Upper lobe of left lung (tissue), 6 donors: ENCODE data around the gene DPP10. TPM values are rescaled to one million over a fixed set of nuclear protein-coding genes. Genes with fewer than 3 reads are reported as not detected.

Experiments
- ATAC-seq, 2 donors: fragments of 200-7000 bp; cut with Tn5 transposase; one replicate each; pipeline ENCODE4 v1.9.1; 2022; ENCODE audit warnings: mild to moderate bottlenecking in 2 of 2, moderate library complexity in 2 of 2; ENCODE audit not compliant: low FRiP score in 2 of 2
- DNase-seq, 2 donors: peaks; one replicate each; pipeline ENCODE4 v3.0.0-alpha.2; 2019 to 2020
- H3K27ac ChIP-seq, 4 donors: fragments of 200-600 bp; sonication (generic); one replicate each; pipeline ENCODE4 v1.5.1; 2016 to 2019
- H3K27me3 ChIP-seq, 4 donors: fragments of 200-600 bp; sonication (generic); one replicate each; pipeline ENCODE4 v1.5.1; 2017 to 2019
- H3K36me3 ChIP-seq, 4 donors: fragments of 200-600 bp; sonication (generic); one replicate each; pipeline ENCODE4 v1.5.1; 2016 to 2019
- H3K4me1 ChIP-seq, 4 donors: fragments of 200-600 bp; sonication (generic); one replicate each; pipeline ENCODE4 v1.5.1; 2018 to 2019
- H3K4me3 ChIP-seq, 4 donors: fragments of 200-600 bp; sonication (generic); one replicate each; pipeline ENCODE4 v1.5.1; 2017 to 2019; ENCODE audit warnings: mild to moderate bottlenecking in 2 of 4, moderate library complexity in 1 of 4
- H3K9me3 ChIP-seq, 4 donors: fragments of 200-600 bp; sonication (generic); one replicate each; pipeline ENCODE4 v1.5.1; 2018 to 2019
- CTCF ChIP-seq, 6 experiments: fragments of 450-650 bp in 4 of 6; fragments of 200-600 bp in 2 of 6; sonication (generic) in 2 of 6; IDR thresholded peaks; one replicate each; pipeline ENCODE4 v1.5.1; 2016 to 2019; ENCODE audit warnings: antibody characterized with exemption in 6 of 6
- EP300 ChIP-seq, 4 donors: sonication (generic); formaldehyde crosslinking; IDR thresholded peaks; one replicate each; pipeline ENCODE4 v1.5.1; 2017; ENCODE audit warnings: antibody characterized with exemption in 4 of 4, control low read depth in 2 of 4
- POLR2A ChIP-seq, 4 donors: fragments of 450-650 bp; IDR thresholded peaks; one replicate each; pipeline ENCODE4 v1.5.1; 2016 to 2017; ENCODE audit warnings: antibody characterized with exemption in 4 of 4, mild to moderate bottlenecking in 2 of 4
- POLR2AphosphoS5 ChIP-seq, 2 donors: sonication (generic); formaldehyde crosslinking; IDR thresholded peaks; one replicate each; pipeline ENCODE4 v1.5.1; 2017; ENCODE audit warnings: antibody characterized with exemption in 2 of 2
- WGBS, 2 donors: methylation state at CpG; one replicate each; pipeline ENCODE4 v1.1.5; 2017 to 2018; 5-methylcytosine and 5-hydroxymethylcytosine counted together
- total RNA-seq, 6 donors: library from RNA; depleted of rRNA in 4 of 6; stranded (reverse); fragments of >200 nt in 4 of 6; gene quantifications; one replicate each; pipeline versions ENCODE4 v1.1.0 to v1.2.1, GENCODE V29; 2016 to 2021
- donor health status: DM: no; HTN: no; CAD: no; lungs with moderate emphysema.
- donor health status: DM: no; HTN: yes; CAD: no; lungs with severe emphysema.

The DPP10 gene
- total RNA-seq, 6 donors from 2014 or later: 0.46 to 1.7 (median 0.77) TPM; not detected in 2

- ATAC-seq (no peak), DNase-seq (peak in 1 of 2 donors; percentile 39)
- Histone ChIP-seq H3K4me3 (no peak overlapping the region), H3K27ac (no peak overlapping the region), H3K27me3 (no peaks in the 10 kb centered on the region), H3K9me3 (no peaks in the 10 kb centered on the region), H3K4me1 (no peaks in the 10 kb centered on the region), H3K36me3 (no peaks in the 10 kb centered on the region)
- WGBS, 2 donors: 43 to 63% methylated on average over 3 of the region's 3 CpGs
- TF ChIP-seq CTCF (IDR thresholded peaks at IDR 0.05) (no peak), EP300 (IDR thresholded peaks at IDR 0.05) (no peak), POLR2A (IDR thresholded peaks at IDR 0.05) (no peak), POLR2AphosphoS5 (IDR thresholded peaks at IDR 0.05) (no peak)
These were observed 592.4 kb downstream of the DPP10 start for GRCh38 chr2:115034801-115035200.

GRCh38 chr2:115036818-115037217 lies 594.4 kb downstream of the DPP10 start:
- H3K27ac ChIP-seq: no peak overlapping the region
- H3K27me3 ChIP-seq: no peaks in the 10 kb centered on the region
- H3K36me3 ChIP-seq: no peaks in the 10 kb centered on the region
- DNase-seq (no peak), ATAC-seq (no peak)
- H3K4me3 ChIP-seq: no peak overlapping the region
- H3K4me1 ChIP-seq: no peaks in the 10 kb centered on the region
- 59 to 66% methylated on average over 2 of the region's 2 CpGs for WGBS, 2 donors
- TF ChIP-seq POLR2A (IDR thresholded peaks at IDR 0.05) (no peak), CTCF (IDR thresholded peaks at IDR 0.05) (no peak)
- H3K9me3 ChIP-seq: no peaks in the 10 kb centered on the region

- TF ChIP-seq POLR2A (IDR thresholded peaks at IDR 0.05) (no peak), POLR2AphosphoS5 (IDR thresholded peaks at IDR 0.05) (no peak), CTCF (IDR thresholded peaks at IDR 0.05) (no peak), EP300 (IDR thresholded peaks at IDR 0.05) (no peak)
- no peak overlapping the region for H3K4me3 ChIP-seq
- H3K9me3 ChIP-seq: no peaks in the 10 kb centered on the region
- 37 to 66% methylated on average over 2 of the region's 2 CpGs for WGBS, 2 donors
- no peak overlapping the region for H3K27ac ChIP-seq
- DNase-seq (no peak), ATAC-seq (no peak)
- H3K4me1 ChIP-seq: no peaks in the 10 kb centered on the region
- no peaks in the 10 kb centered on the region for H3K27me3 ChIP-seq
- no peaks in the 10 kb centered on the region for H3K36me3 ChIP-seq
These were observed 615.0 kb downstream of the DPP10 start for GRCh38 chr2:115057473-115057872.

- ATAC-seq (no peak), DNase-seq (no peak)
- Histone ChIP-seq H3K27ac (no peak overlapping the region), H3K27me3 (no peaks in the 10 kb centered on the region), H3K36me3 (no peaks in the 10 kb centered on the region), H3K4me3 (no peak overlapping the region), H3K9me3 (no peaks in the 10 kb centered on the region), H3K4me1 (no peaks in the 10 kb centered on the region)
- TF ChIP-seq CTCF (IDR thresholded peaks at IDR 0.05) (no peak), EP300 (IDR thresholded peaks at IDR 0.05) (no peak), POLR2A (IDR thresholded peaks at IDR 0.05) (no peak)
These were observed 627.6 kb downstream of the DPP10 start for GRCh38 chr2:115070002-115070401.

- H3K27me3 ChIP-seq: no peaks in the 10 kb centered on the region
- no peaks in the 10 kb centered on the region for H3K36me3 ChIP-seq
- H3K4me1 ChIP-seq: no peaks in the 10 kb centered on the region
- H3K27ac ChIP-seq: no peak overlapping the region
- DNase-seq: no peak
- TF ChIP-seq EP300 (IDR thresholded peaks at IDR 0.05) (no peak), POLR2AphosphoS5 (IDR thresholded peaks at IDR 0.05) (no peak), CTCF (IDR thresholded peaks at IDR 0.05) (no peak), POLR2A (IDR thresholded peaks at IDR 0.05) (no peak)
- WGBS, 2 donors: 68 to 71% methylated on average over 4 of the region's 4 CpGs
- H3K9me3 ChIP-seq: no peaks in the 10 kb centered on the region
- ATAC-seq: no peak
- H3K4me3 ChIP-seq: no peak overlapping the region
These were observed 629.1 kb downstream of the DPP10 start for GRCh38 chr2:115071534-115071933.
